ENCODE measurements around the gene FAM24B. TPM values are rescaled to one million over a fixed set of nuclear protein-coding genes. Genes with fewer than 3 reads are reported as not detected.

FAM24B gene, protein sequence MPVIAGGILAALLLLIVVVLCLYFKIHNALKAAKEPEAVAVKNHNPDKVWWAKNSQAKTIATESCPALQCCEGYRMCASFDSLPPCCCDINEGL
- 10.3 to 12.6 TPM (median 11.9 TPM) in 5 replicates for total RNA-seq (2022; extraction: Qiagen RNA extraction)

DNA sequence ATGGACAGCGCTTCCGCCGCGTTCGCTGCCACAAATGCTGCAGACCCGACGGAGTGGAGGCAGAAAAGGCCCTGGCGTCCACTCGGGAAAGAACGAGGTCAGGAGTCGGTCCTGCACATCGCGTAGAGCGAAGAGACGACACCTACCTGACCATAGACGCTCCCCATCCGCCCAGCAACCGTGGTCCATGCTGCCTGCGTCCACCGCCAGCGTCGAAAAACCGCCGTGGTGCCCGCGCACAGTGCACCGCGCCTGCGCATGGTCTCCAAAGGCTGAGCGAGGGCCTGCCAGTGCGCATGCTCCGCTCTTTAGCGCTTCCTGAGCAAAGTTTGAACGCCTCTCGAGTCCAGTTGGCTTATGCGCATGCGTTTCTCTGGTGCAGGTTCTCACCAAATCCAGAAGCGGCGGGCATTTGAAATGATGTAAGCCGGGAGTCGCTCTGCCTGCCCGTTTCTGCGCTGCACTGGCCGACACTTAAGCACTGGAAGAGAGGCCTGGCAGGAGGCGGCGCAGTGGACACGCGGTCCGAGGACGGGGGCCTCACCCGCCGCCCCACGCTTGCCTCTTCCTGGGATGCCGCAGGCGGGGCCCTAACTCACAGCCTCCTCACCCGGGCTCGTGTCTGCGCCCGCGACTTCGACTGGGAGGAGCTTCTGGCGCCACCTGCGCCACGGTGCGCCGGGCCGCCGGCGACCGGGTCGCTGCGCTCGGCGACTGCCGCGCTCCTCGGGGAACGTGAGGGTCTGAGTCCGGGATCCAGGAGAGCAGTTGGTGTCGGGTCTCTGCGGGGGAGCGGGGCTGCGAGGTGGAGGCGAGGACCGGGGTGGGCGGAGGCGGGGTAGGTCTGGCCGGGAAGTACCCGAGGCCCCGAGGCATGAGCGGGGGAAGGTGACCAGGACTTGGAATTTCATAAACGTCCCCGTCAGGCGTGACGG lies at the start of gene FAM24B:
Gene FAM24B, minus strand, starts transcription at position 243 of the 935 bp plus-strand sequence. CDS start 29,066 bp downstream, outside the sequence.

DNA sequence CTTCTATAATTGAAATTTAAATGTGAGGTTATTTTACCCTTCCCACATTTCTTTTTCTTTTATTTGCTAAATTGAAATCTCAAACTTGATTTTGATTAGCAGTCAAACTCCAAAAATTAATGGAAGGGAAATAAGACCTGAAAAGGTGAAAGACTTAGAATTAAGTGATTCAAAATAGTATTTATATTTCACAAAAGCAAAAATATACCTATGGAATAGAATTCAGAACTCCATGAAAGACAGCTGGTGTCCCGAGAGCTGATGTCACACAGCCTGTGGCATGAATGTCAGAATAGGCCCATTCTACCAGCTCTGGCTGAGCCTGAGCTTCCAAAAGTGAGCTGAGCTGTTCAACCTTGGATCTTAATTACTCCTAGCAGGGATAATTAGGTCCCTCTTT lies 30.9 kb upstream of the FAM24B start, which contains the start of gene FAM24A:
Gene FAM24A, plus strand, starts transcription at position 301 of the 400 bp plus-strand sequence. CDS start 1,025 bp downstream, outside the sequence.

DNA sequence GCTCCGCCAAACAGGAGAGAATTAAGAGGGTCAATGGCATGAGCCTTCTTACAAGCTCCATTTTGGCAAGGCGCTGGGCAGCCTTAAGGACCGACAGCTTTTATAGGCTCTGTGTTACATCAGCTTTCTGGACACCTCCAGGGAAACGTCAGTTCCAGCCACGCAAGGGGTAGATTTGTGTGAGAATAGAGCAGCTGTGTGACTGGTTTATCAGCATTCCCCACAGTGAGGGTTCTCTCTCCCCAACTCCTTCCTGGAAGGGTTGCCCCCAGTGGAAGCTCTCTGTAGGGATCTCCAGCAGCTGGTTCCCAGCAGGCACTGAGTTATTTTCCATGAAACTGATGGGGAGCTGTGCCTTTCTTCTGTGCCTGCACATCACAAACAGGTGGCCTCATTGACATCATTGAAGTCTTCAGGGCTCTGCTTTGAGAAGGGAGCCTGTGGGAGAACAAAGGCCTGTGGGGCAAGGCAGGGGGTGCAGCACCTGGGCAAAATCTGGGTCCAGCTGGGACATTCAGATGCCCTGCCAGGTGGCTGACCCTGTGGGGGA lies 33.5 kb downstream of the FAM24B start, which contains the start of gene CUZD1:
Gene CUZD1, minus strand, starts transcription at position 75 of the 550 bp plus-strand sequence. Its CDS starts 14 bp downstream, at position 61.

Other genes with a start within 250 kb of the FAM24B start
- not detected in 5 replicates for gene C10orf120, start 179.7 kb downstream of the FAM24B start, total RNA-seq (2022; extraction: Qiagen RNA extraction)
- 1.2 to 1.5 TPM (median 1.3 TPM) in 5 replicates for gene CUZD1, start 33.7 kb downstream of the FAM24B start, total RNA-seq (2022; extraction: Qiagen RNA extraction)
- gene FAM24A, start 31.0 kb upstream of the FAM24B start, total RNA-seq (2022; extraction: Qiagen RNA extraction): not detected in 5 replicates
- gene C10orf88, start 74.6 kb upstream of the FAM24B start, total RNA-seq (2022; extraction: Qiagen RNA extraction): 7.2 to 8.7 TPM (median 7.8 TPM) in 5 replicates
- 4.1 to 4.6 TPM (median 4.2 TPM) in 5 replicates for gene PSTK, start 100.8 kb upstream of the FAM24B start, total RNA-seq (2022; extraction: Qiagen RNA extraction)
- gene IKZF5, start 129.2 kb upstream of the FAM24B start, total RNA-seq (2022; extraction: Qiagen RNA extraction): 5.0 to 8.5 TPM (median 6.8 TPM) in 5 replicates
- gene ACADSB, start 129.4 kb upstream of the FAM24B start, total RNA-seq (2022; extraction: Qiagen RNA extraction): 5.5 to 7.9 TPM (median 7.8 TPM) in 5 replicates

Data from A549 treated with AZD2906 at 1 μM for 4 hours (cell line).